Karpas-422 (cell line): ENCODE measurements around the gene ZIC4. TPM values are rescaled to one million over a fixed set of nuclear protein-coding genes. Genes with fewer than 3 reads are reported as not detected.

ENCODE experiments used
- DNase-seq: peaks from one replicate; pipeline ENCODE4 v3.0.0-alpha.2; 2015
- H2AFZ ChIP-seq: fragments of 200-600 bp; sonication (generic); 2 replicates; pipeline ENCODE4 v1.6.1; 2014; ENCODE audit warnings: antibody characterized with exemption, low read length, mixed read lengths
- H3K27ac ChIP-seq: fragments of 200-600 bp; sonication (generic); 2 replicates; pipeline ENCODE4 v1.5.1; 2014; ENCODE audit warnings: mild to moderate bottlenecking, low read length, moderate library complexity
- H3K27me3 ChIP-seq: fragments of 200-600 bp; sonication (generic); 2 replicates; pipeline ENCODE4 v1.6.1; 2014; ENCODE audit warnings: low read length, mixed read lengths
- H3K36me3 ChIP-seq: fragments of 200-600 bp; sonication (generic); 2 replicates; pipeline ENCODE4 v1.6.1; 2014; ENCODE audit warnings: low read length, mixed read lengths; ENCODE audit not compliant: insufficient read depth
- H3K4me1 ChIP-seq: fragments of 200-600 bp; sonication (generic); 2 replicates; pipeline ENCODE4 v1.6.1; 2014; ENCODE audit warnings: mild to moderate bottlenecking, low read length, mixed read lengths
- H3K4me2 ChIP-seq: fragments of 200-600 bp; sonication (generic); 2 replicates; pipeline ENCODE4 v1.6.1; 2014; ENCODE audit warnings: low read length, low read depth, mild to moderate bottlenecking; ENCODE audit not compliant: poor library complexity, severe bottlenecking
- H3K4me3 ChIP-seq: fragments of 200-600 bp; sonication (generic); 2 replicates; pipeline ENCODE4 v1.5.1; 2014; ENCODE audit warnings: mild to moderate bottlenecking, antibody characterized with exemption, low read length, mixed read lengths
- H3K79me2 ChIP-seq: fragments of 200-600 bp; sonication (generic); 2 replicates; pipeline ENCODE4 v1.6.1; 2014; ENCODE audit warnings: mild to moderate bottlenecking, low read length, mixed read lengths
- H3K9ac ChIP-seq: fragments of 200-600 bp; sonication (generic); 2 replicates; pipeline ENCODE4 v1.6.0; 2014; ENCODE audit warnings: low read length
- H3K9me2 ChIP-seq: fragments of 200-600 bp; sonication (generic), shearing (Covaris generic); replicated peaks from 2 replicates; pipeline ENCODE4 v1.6.0; 2014; ENCODE audit warnings: mild to moderate bottlenecking, low read length, moderate library complexity; ENCODE audit not compliant: insufficient read depth
- H3K9me3 ChIP-seq: fragments of 300-700, 200-600 bp; sonication (generic); 2 replicates; pipeline ENCODE4 v1.6.1; 2014; ENCODE audit warnings: low read length, mixed read lengths
- H4K20me1 ChIP-seq: fragments of 200-600 bp; sonication (generic); 2 replicates; pipeline ENCODE4 v1.6.1; 2014; ENCODE audit warnings: mild to moderate bottlenecking, antibody characterized with exemption, low read length, low read depth; ENCODE audit not compliant: insufficient read depth
- total RNA-seq: library from RNA; depleted of rRNA; stranded (reverse); fragments of >200 nt; shearing (Covaris generic); gene quantifications from 2 replicates; pipeline ENCODE4 v1.2.3, GENCODE V29; 2014; ENCODE audit warnings: low replicate concordance; rRNA removed

Gene ZIC4
- total RNA-seq, result not detected in 2 replicates

GRCh38 chr3:147406028-147406931 is at the start of gene ZIC4:
Gene ZIC4, minus strand, starts transcription at chr3:147406543. Its CDS starts 3,746 bp downstream, at chr3:147402797.
- Histone ChIP-seq H3K27ac (no peak within 1 kb of the TSS), H3K4me2 (no peak within 1 kb of the TSS), H3K9me2 (no peaks in the 10 kb centered on the region), H2AFZ (no peak within 1 kb of the TSS), H3K36me3 (no peaks in the 10 kb centered on the region), H4K20me1 (no peaks in the 10 kb centered on the region), H3K4me3 (no peak within 1 kb of the TSS), H3K27me3 (no peaks in the 10 kb centered on the region), H3K4me1 (no peaks in the 10 kb centered on the region), H3K79me2 (no peaks in the 10 kb centered on the region), H3K9ac (no peak within 1 kb of the TSS), H3K9me3 (no peaks in the 10 kb centered on the region; the same call in 1 of the 2 replicates)
- no peak for DNase-seq

- Histone ChIP-seq H3K4me1 (no peaks in the 10 kb centered on the region), H3K27ac (no peak overlapping the region), H3K36me3 (no peaks in the 10 kb centered on the region), H3K79me2 (no peaks in the 10 kb centered on the region), H3K27me3 (no peaks in the 10 kb centered on the region), H4K20me1 (no peaks in the 10 kb centered on the region), H3K4me2 (no peak overlapping the region), H3K4me3 (no peak overlapping the region), H3K9ac (no peak overlapping the region), H2AFZ (no peak overlapping the region), H3K9me3 (peaks cover 6% of the 10 kb centered on the region; the same call in 1 of the 2 replicates), H3K9me2 (peaks cover 4% of the 10 kb centered on the region)
- DNase-seq, result no peak
These were observed 43.3 kb upstream of the ZIC4 start for GRCh38 chr3:147449669-147450068.

- Histone ChIP-seq H3K27ac (no peak overlapping the region), H3K4me2 (no peak overlapping the region), H3K9ac (no peak overlapping the region), H4K20me1 (no peaks in the 10 kb centered on the region), H3K9me2 (peaks cover 4% of the 10 kb centered on the region), H3K36me3 (no peaks in the 10 kb centered on the region), H3K4me1 (no peaks in the 10 kb centered on the region), H3K4me3 (no peak overlapping the region), H3K79me2 (no peaks in the 10 kb centered on the region), H3K9me3 (peaks cover 11% of the 10 kb centered on the region; the same call in 1 of the 2 replicates), H2AFZ (no peak overlapping the region), H3K27me3 (no peaks in the 10 kb centered on the region)
- DNase-seq, result no peak
These were observed 40.9 kb upstream of the ZIC4 start for GRCh38 chr3:147447224-147447623.

GRCh38 chr3:147431751-147432150 is 25.4 kb upstream of the ZIC4 start:
- H3K9ac ChIP-seq, result no peak overlapping the region
- H3K27ac ChIP-seq, result no peak overlapping the region
- no peaks in the 10 kb centered on the region for H3K9me2 ChIP-seq
- no peaks in the 10 kb centered on the region for H3K79me2 ChIP-seq
- no peak overlapping the region for H3K4me2 ChIP-seq
- no peaks in the 10 kb centered on the region for H4K20me1 ChIP-seq
- no peaks in the 10 kb centered on the region for H3K4me1 ChIP-seq
- no peak overlapping the region for H2AFZ ChIP-seq
- no peaks in the 10 kb centered on the region for H3K36me3 ChIP-seq
- H3K9me3 ChIP-seq, result no peaks in the 10 kb centered on the region; the same call in 1 of the 2 replicates
- DNase-seq, result no peak
- no peak overlapping the region for H3K4me3 ChIP-seq
- no peaks in the 10 kb centered on the region for H3K27me3 ChIP-seq

GRCh38 chr3:147428754-147429153 is 22.4 kb upstream of the ZIC4 start:
- no peak overlapping the region for H3K4me2 ChIP-seq
- no peaks in the 10 kb centered on the region for H3K27me3 ChIP-seq
- H3K27ac ChIP-seq, result no peak overlapping the region
- no peaks in the 10 kb centered on the region for H3K36me3 ChIP-seq
- H2AFZ ChIP-seq, result no peak overlapping the region
- H3K79me2 ChIP-seq, result no peaks in the 10 kb centered on the region
- H4K20me1 ChIP-seq, result no peaks in the 10 kb centered on the region
- no peaks in the 10 kb centered on the region for H3K9me2 ChIP-seq
- H3K4me1 ChIP-seq, result no peaks in the 10 kb centered on the region
- no peak for DNase-seq
- H3K9me3 ChIP-seq, result peaks cover 1% of the 10 kb centered on the region; the same call in 1 of the 2 replicates
- H3K9ac ChIP-seq, result no peak overlapping the region
- no peak overlapping the region for H3K4me3 ChIP-seq

- H3K79me2 ChIP-seq, result no peaks in the 10 kb centered on the region
- H4K20me1 ChIP-seq, result no peaks in the 10 kb centered on the region
- H3K9ac ChIP-seq, result no peak overlapping the region
- H3K9me2 ChIP-seq, result no peaks in the 10 kb centered on the region
- peaks cover 5% of the 10 kb centered on the region; the same call in 1 of the 2 replicates for H3K9me3 ChIP-seq
- DNase-seq, result no peak
- H2AFZ ChIP-seq, result no peak overlapping the region
- no peaks in the 10 kb centered on the region for H3K27me3 ChIP-seq
- no peaks in the 10 kb centered on the region for H3K36me3 ChIP-seq
- no peak overlapping the region for H3K4me3 ChIP-seq
- H3K27ac ChIP-seq, result no peak overlapping the region
- H3K4me2 ChIP-seq, result no peak overlapping the region
- H3K4me1 ChIP-seq, result no peaks in the 10 kb centered on the region
These were observed 22.0 kb upstream of the ZIC4 start for GRCh38 chr3:147428326-147428725.

GRCh38 chr3:147427746-147428145 is 21.4 kb upstream of the ZIC4 start:
- Histone ChIP-seq H3K4me3 (no peak overlapping the region), H3K9me2 (no peaks in the 10 kb centered on the region), H3K9me3 (peaks cover 5% of the 10 kb centered on the region; the same call in 1 of the 2 replicates), H2AFZ (no peak overlapping the region), H4K20me1 (no peaks in the 10 kb centered on the region), H3K36me3 (no peaks in the 10 kb centered on the region), H3K27ac (no peak overlapping the region), H3K9ac (no peak overlapping the region), H3K4me1 (no peaks in the 10 kb centered on the region), H3K4me2 (no peak overlapping the region), H3K79me2 (no peaks in the 10 kb centered on the region), H3K27me3 (no peaks in the 10 kb centered on the region)
- no peak for DNase-seq

GRCh38 chr3:147426931-147427330 is 20.6 kb upstream of the ZIC4 start:
- Histone ChIP-seq H3K27me3 (no peaks in the 10 kb centered on the region), H3K36me3 (no peaks in the 10 kb centered on the region), H3K9ac (no peak overlapping the region), H3K4me2 (no peak overlapping the region), H2AFZ (no peak overlapping the region), H3K79me2 (no peaks in the 10 kb centered on the region), H3K9me2 (no peaks in the 10 kb centered on the region), H3K4me3 (no peak overlapping the region), H4K20me1 (no peaks in the 10 kb centered on the region), H3K4me1 (no peaks in the 10 kb centered on the region), H3K27ac (no peak overlapping the region), H3K9me3 (peaks cover 5% of the 10 kb centered on the region; the same call in 1 of the 2 replicates)
- DNase-seq, result no peak
